Hepatocyte (in vitro differentiated cells): ENCODE results near the gene MARCHF2. TPM values are rescaled to one million over a fixed set of nuclear protein-coding genes. Genes with fewer than 3 reads are reported as not detected.

ENCODE experiments used
- DNase-seq: peaks from one replicate; pipeline ENCODE4 v3.0.0-alpha.2; 2016; ENCODE audit warnings: low spot score
- H2AFZ ChIP-seq: fragments of 200-600 bp; sonication (generic); 2 replicates; pipeline ENCODE4 v1.6.0; 2016; ENCODE audit warnings: antibody characterized with exemption, mild to moderate bottlenecking
- H3K27ac ChIP-seq: fragments of 200-600 bp; sonication (generic); 2 replicates; pipeline ENCODE4 v1.5.1; 2016; ENCODE audit warnings: mild to moderate bottlenecking
- H3K27me3 ChIP-seq: fragments of 200-600 bp; sonication (generic); 2 replicates; pipeline ENCODE4 v1.6.1; 2016
- H3K36me3 ChIP-seq: fragments of 200-600 bp; sonication (generic); replicated peaks from 2 replicates; pipeline ENCODE4 v1.5.1; 2016; ENCODE audit warnings: low read depth; ENCODE audit not compliant: insufficient read depth
- H3K4me1 ChIP-seq: fragments of 200-600 bp; sonication (generic); 2 replicates; pipeline ENCODE4 v1.5.1; 2016; ENCODE audit warnings: mild to moderate bottlenecking, moderate library complexity; ENCODE audit not compliant: insufficient read depth
- H3K4me2 ChIP-seq: fragments of 200-600 bp; sonication (generic); 2 replicates; pipeline ENCODE4 v1.6.0; 2016
- H3K4me3 ChIP-seq: fragments of 200-600 bp; sonication (generic); 2 replicates; pipeline ENCODE4 v1.5.1; 2016; ENCODE audit warnings: mild to moderate bottlenecking
- H3K79me2 ChIP-seq: fragments of 200-600 bp; sonication (generic); 2 replicates; pipeline ENCODE4 v1.6.0; 2017; ENCODE audit warnings: mild to moderate bottlenecking
- H3K9me2 ChIP-seq: fragments of 200-600 bp; sonication (generic); replicated peaks from 2 replicates; pipeline ENCODE4 v1.6.0; 2017; ENCODE audit warnings: mild to moderate bottlenecking; ENCODE audit not compliant: insufficient read depth
- H3K9me3 ChIP-seq: fragments of 200-600 bp; sonication (generic); 2 replicates; pipeline ENCODE4 v1.5.1; 2016; ENCODE audit warnings: low read depth, mild to moderate bottlenecking
- H4K20me1 ChIP-seq: fragments of 200-600 bp; sonication (generic); 2 replicates; pipeline ENCODE4 v1.6.0; 2016; ENCODE audit warnings: mild to moderate bottlenecking; ENCODE audit not compliant: insufficient read depth, poor library complexity, severe bottlenecking
- CTCF ChIP-seq: fragments of 200-600 bp; sonication (generic); IDR thresholded peaks from 2 replicates; pipeline ENCODE4 v1.5.1; 2016; ENCODE audit warnings: antibody characterized with exemption, mild to moderate bottlenecking; ENCODE audit not compliant: poor library complexity
- EZH2 ChIP-seq: fragments of 200-600 bp; sonication (generic); IDR thresholded peaks from 2 replicates; pipeline ENCODE4 v1.6.1; 2016; ENCODE audit warnings: antibody characterized with exemption, mild to moderate bottlenecking, borderline replicate concordance
- EZH2phosphoT487 ChIP-seq: fragments of 200-600 bp; sonication (generic); IDR thresholded peaks from one replicate; pipeline ENCODE4 v1.6.1; 2018; ENCODE audit warnings: antibody characterized with exemption, mild to moderate bottlenecking, low read depth, moderate library complexity; ENCODE audit not compliant: unreplicated experiment, severe bottlenecking
- WGBS: methylation state at CpG from one replicate; pipeline ENCODE4 v1.1.6; 2016; ENCODE audit warnings: low lambda C conversion rate; ENCODE audit errors: missing lambda C conversion rate; 5-methylcytosine and 5-hydroxymethylcytosine counted together
- polyA plus RNA-seq: library from polyadenylated mRNA; unstranded; fragments of >200 nt; fragmentation: Nextera tagmentation; extraction: Ambion mirVana; gene quantifications from 2 replicates; pipeline ENCODE4 v1.2.1, GENCODE V29; 2016
- total RNA-seq: library from RNA; depleted of rRNA; stranded (reverse); fragments of >200 nt; gene quantifications from 2 replicates; pipeline ENCODE4 v1.2.3, GENCODE V29; 2014

MARCHF2 gene
- total and polyA plus RNA-seq, 2 experiments from 2014 or later = 38.5 to 73.5 TPM

DNA sequence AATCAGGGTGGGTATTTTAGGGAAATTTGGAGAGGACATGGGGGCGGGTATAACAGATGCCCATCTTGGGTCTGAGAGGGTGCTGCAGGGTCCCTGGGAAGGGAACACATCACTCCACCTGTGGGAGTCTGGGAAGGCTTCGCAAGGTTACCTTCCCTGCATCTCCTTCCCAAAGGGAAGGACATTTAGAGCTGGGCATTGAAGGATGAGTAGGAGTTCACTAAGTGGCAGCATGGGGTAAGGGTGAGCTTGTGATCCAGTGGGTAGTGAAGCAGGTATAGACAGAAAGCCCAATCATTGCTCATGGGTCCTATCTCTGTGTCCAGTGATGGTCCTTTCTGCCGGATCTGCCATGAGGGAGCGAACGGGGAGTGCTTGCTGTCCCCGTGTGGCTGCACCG lies 13.2 kb downstream of the MARCHF2 start:
- Histone ChIP-seq H4K20me1 (no peaks in the 10 kb centered on the region), H3K27ac (no peak overlapping the region), H3K36me3 (no peaks in the 10 kb centered on the region), H2AFZ (no peak overlapping the region), H3K9me2 (no peaks in the 10 kb centered on the region), H3K27me3 (no peaks in the 10 kb centered on the region), H3K79me2 (no peaks in the 10 kb centered on the region), H3K4me2 (no peak overlapping the region), H3K9me3 (no peaks in the 10 kb centered on the region), H3K4me1 (peaks cover 7% of the 10 kb centered on the region), H3K4me3 (no peak overlapping the region)
- WGBS = 90% methylated on average over 7 of the region's 7 CpGs
- no peak for DNase-seq
- no peak for TF ChIP-seq EZH2
- TF ChIP-seq EZH2phosphoT487 = no peak
- no peak for TF ChIP-seq CTCF

DNA sequence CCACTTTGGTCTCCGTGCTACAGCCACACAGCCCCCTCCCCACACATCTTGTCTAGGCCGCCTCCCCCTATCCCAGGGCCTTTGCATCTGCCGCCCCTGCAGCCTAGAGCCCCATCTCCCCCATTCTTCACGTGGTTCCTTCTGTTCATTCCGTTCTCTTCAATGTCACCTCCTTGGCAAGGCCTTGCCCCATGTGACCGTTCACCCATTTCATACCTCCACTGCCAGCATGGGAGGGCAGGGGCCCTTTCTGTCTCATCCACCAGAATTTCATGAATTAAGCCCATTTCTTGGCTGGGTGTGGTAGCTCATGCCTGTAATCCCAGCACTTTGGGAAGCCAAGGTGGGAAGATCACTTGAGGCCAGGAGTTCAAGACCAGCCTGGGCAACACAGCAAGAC lies 15.9 kb downstream of the MARCHF2 start:
- Histone ChIP-seq H3K4me3 (no peak overlapping the region), H3K4me2 (no peak overlapping the region), H3K36me3 (no peaks in the 10 kb centered on the region), H3K27ac (no peak overlapping the region), H3K27me3 (no peaks in the 10 kb centered on the region), H3K9me3 (no peaks in the 10 kb centered on the region), H2AFZ (no peak overlapping the region), H3K9me2 (no peaks in the 10 kb centered on the region), H3K4me1 (no peaks in the 10 kb centered on the region), H4K20me1 (no peaks in the 10 kb centered on the region), H3K79me2 (no peaks in the 10 kb centered on the region)
- 91% methylated on average over 6 of the region's 6 CpGs for WGBS
- no peak for TF ChIP-seq CTCF
- TF ChIP-seq EZH2phosphoT487 = no peak
- TF ChIP-seq EZH2 = no peak
- no peak for DNase-seq

GRCh38 chr19:8429826-8430225 lies 16.7 kb downstream of the MARCHF2 start:
- WGBS = 95% methylated on average over 6 of the region's 6 CpGs

More at GRCh38 chr19:8429826-8430225, 16.7 kb downstream of the MARCHF2 start:
- no peaks in the 10 kb centered on the region for H3K27me3 ChIP-seq
- no peaks in the 10 kb centered on the region for H3K4me1 ChIP-seq
- no peaks in the 10 kb centered on the region for H3K36me3 ChIP-seq
- no peaks in the 10 kb centered on the region for H3K79me2 ChIP-seq
- no peaks in the 10 kb centered on the region for H4K20me1 ChIP-seq
- H3K9me2 ChIP-seq = no peaks in the 10 kb centered on the region
- H3K4me2 ChIP-seq = no peak overlapping the region
- H3K4me3 ChIP-seq = no peak overlapping the region
- no peaks in the 10 kb centered on the region for H3K9me3 ChIP-seq
- no peak overlapping the region for H3K27ac ChIP-seq
- H2AFZ ChIP-seq = no peak overlapping the region
- no peak for DNase-seq
- TF ChIP-seq CTCF (no peak), EZH2 (no peak), EZH2phosphoT487 (no peak)
